ENCODE measurements around the gene HOGA1. TPM values are rescaled to one million over a fixed set of nuclear protein-coding genes. Genes with fewer than 3 reads are reported as not detected.

The HOGA1 gene
- total RNA-seq, 4 donors from 2014 or later: 0.26 to 2.5 (median 0.97) TPM

- no peaks in the 10 kb centered on the region for H3K36me3 ChIP-seq
- no peak overlapping the region for H3K4me3 ChIP-seq
- H3K27ac ChIP-seq: no peak overlapping the region
- intact Hi-C loops (cut with DNase I; ENCODE audit: low total_unique reads): no loop called here
- no peak for TF ChIP-seq POLR2A (IDR thresholded peaks at IDR 0.05)
- no peak for TF ChIP-seq CTCF (IDR thresholded peaks at IDR 0.05)
- DNase-seq: no peak
- no peaks in the 10 kb centered on the region for H3K4me1 ChIP-seq
- no peaks in the 10 kb centered on the region for H3K27me3 ChIP-seq
- no peaks in the 10 kb centered on the region for H3K9me3 ChIP-seq
These were observed 23.0 kb downstream of the HOGA1 start for GRCh38 chr10:97607095-97607636.

- no peaks in the 10 kb centered on the region for H3K27me3 ChIP-seq
- H3K9me3 ChIP-seq: no peaks in the 10 kb centered on the region
- no peak overlapping the region for H3K27ac ChIP-seq
- H3K4me1 ChIP-seq: no peaks in the 10 kb centered on the region
- intact Hi-C loops (cut with DNase I; ENCODE audit: low total_unique reads): no loop called here
- H3K4me3 ChIP-seq: no peak overlapping the region
- H3K36me3 ChIP-seq: no peaks in the 10 kb centered on the region
- TF ChIP-seq POLR2A (IDR thresholded peaks at IDR 0.05): no peak
- TF ChIP-seq CTCF (IDR thresholded peaks at IDR 0.05): no peak
- no peak for DNase-seq
These were observed 24.9 kb downstream of the HOGA1 start for GRCh38 chr10:97608991-97609561.

GRCh38 chr10:97611473-97611872 lies 27.3 kb downstream of the HOGA1 start:
- Histone ChIP-seq H3K27ac (no peak overlapping the region), H3K36me3 (no peaks in the 10 kb centered on the region), H3K4me3 (no peak overlapping the region), H3K4me1 (no peaks in the 10 kb centered on the region), H3K9me3 (no peaks in the 10 kb centered on the region), H3K27me3 (no peaks in the 10 kb centered on the region)
- no peak for TF ChIP-seq POLR2A (IDR thresholded peaks at IDR 0.05)
- TF ChIP-seq CTCF (IDR thresholded peaks at IDR 0.05): no peak
- DNase-seq: no peak
- intact Hi-C loops (cut with DNase I; ENCODE audit: low total_unique reads): no loop called here

GRCh38 chr10:97612386-97612785 lies 28.2 kb downstream of the HOGA1 start:
- no peaks in the 10 kb centered on the region for H3K27me3 ChIP-seq
- no peaks in the 10 kb centered on the region for H3K9me3 ChIP-seq
- no peak overlapping the region for H3K4me3 ChIP-seq
- TF ChIP-seq CTCF (IDR thresholded peaks at IDR 0.05) (peak; percentile 52 to 81 (median 62)), POLR2A (IDR thresholded peaks at IDR 0.05) (no peak)
- intact Hi-C loops (cut with DNase I; ENCODE audit: low total_unique reads): no loop called here
- no peaks in the 10 kb centered on the region for H3K36me3 ChIP-seq
- DNase-seq: no peak
- H3K4me1 ChIP-seq: no peaks in the 10 kb centered on the region
- no peak overlapping the region for H3K27ac ChIP-seq

GRCh38 chr10:97618285-97618684 lies 34.1 kb downstream of the HOGA1 start:
- Histone ChIP-seq H3K27me3 (no peaks in the 10 kb centered on the region), H3K27ac (no peak overlapping the region), H3K9me3 (no peaks in the 10 kb centered on the region), H3K36me3 (no peaks in the 10 kb centered on the region), H3K4me3 (no peak overlapping the region), H3K4me1 (no peaks in the 10 kb centered on the region)
- intact Hi-C loops (cut with DNase I; ENCODE audit: low total_unique reads): no loop called here
- no peak for DNase-seq
- no peak for TF ChIP-seq POLR2A (IDR thresholded peaks at IDR 0.05)
- no peak for TF ChIP-seq CTCF (IDR thresholded peaks at IDR 0.05)
